NB4 (cell line): ENCODE measurements around the gene ZMYND11.

Source experiments
- CTCF ChIP-seq: IDR thresholded peaks from one replicate; pipeline ENCODE4 v1.5.1; 2012; ENCODE audit warnings: low read depth, low read length
- MYC ChIP-seq: IDR thresholded peaks from 2 replicates; pipeline ENCODE4 v1.6.1; 2011; ENCODE audit warnings: low read depth, low read length

- TF ChIP-seq CTCF (no peak), MYC (no peak)
These were observed 75.0 kb downstream of the ZMYND11 start for GRCh38 chr10:210297-210696.
